Astrocyte (in vitro differentiated cells and primary cell): ENCODE measurements around the gene DTX2. TPM values are rescaled to one million over a fixed set of nuclear protein-coding genes. Genes with fewer than 3 reads are reported as not detected.

Experiments used
- DNase-seq: peaks from one replicate; pipeline ENCODE4 v3.0.0-alpha.2; 2010; ENCODE audit warnings: low read depth
- FAIRE-seq: peaks from 2 replicates; lab custom pipeline; 2011; peaks lifted over from hg19 to GRCh38; lab: Jason Lieb, UNC
- H2AFZ ChIP-seq: 2 replicates; pipeline ENCODE4 v1.6.0; 2012; ENCODE audit warnings: low read depth, low read length, inconsistent platforms
- H3K27ac ChIP-seq: 2 replicates; pipeline ENCODE4 v1.5.1; 2011; ENCODE audit warnings: low read depth, low read length, inconsistent platforms
- H3K27me3 ChIP-seq: 2 replicates; pipeline ENCODE4 v1.6.0; 2011; ENCODE audit warnings: low read length, inconsistent platforms; ENCODE audit not compliant: insufficient read depth
- H3K36me3 ChIP-seq: 2 replicates; pipeline ENCODE4 v1.5.1; 2011; ENCODE audit warnings: low read length, inconsistent platforms; ENCODE audit not compliant: insufficient read depth
- H3K4me1 ChIP-seq: 2 replicates; pipeline ENCODE4 v1.5.1; 2011; ENCODE audit warnings: low read length, inconsistent platforms; ENCODE audit not compliant: insufficient read depth
- H3K4me2 ChIP-seq: 2 replicates; pipeline ENCODE4 v1.6.0; 2012; ENCODE audit warnings: low read length, inconsistent platforms
- H3K4me3 ChIP-seq: 2 replicates; pipeline ENCODE4 v1.5.1; 2011; ENCODE audit warnings: low read depth, mild to moderate bottlenecking, low read length, inconsistent platforms; ENCODE audit not compliant: insufficient read depth
- H3K79me2 ChIP-seq: 2 replicates; pipeline ENCODE4 v1.6.0; 2012; ENCODE audit warnings: mild to moderate bottlenecking, low read length, inconsistent platforms; ENCODE audit not compliant: insufficient read depth
- H3K9ac ChIP-seq: 2 replicates; pipeline ENCODE4 v1.6.0; 2012; ENCODE audit warnings: mild to moderate bottlenecking, low read length, inconsistent platforms
- H3K9me3 ChIP-seq: 2 replicates; pipeline ENCODE4 v1.5.1; 2012; ENCODE audit warnings: low read depth, mild to moderate bottlenecking, low read length, inconsistent platforms; ENCODE audit not compliant: insufficient read depth
- H4K20me1 ChIP-seq: 2 replicates; pipeline ENCODE4 v1.6.0; 2012; ENCODE audit warnings: low read length, inconsistent platforms; ENCODE audit not compliant: insufficient read depth
- H3K27ac Mint-ChIP-seq: one replicate; pipeline ENCODE4 v1.8.0; 2021; ENCODE audit warnings: mild to moderate bottlenecking, mixed read lengths; ENCODE audit not compliant: unreplicated experiment
- H3K27me3 Mint-ChIP-seq: one replicate; pipeline ENCODE4 v1.8.0; 2021; ENCODE audit warnings: low read depth, mixed read lengths; ENCODE audit not compliant: unreplicated experiment
- H3K36me3 Mint-ChIP-seq: one replicate; pipeline ENCODE4 v1.8.0; 2021; ENCODE audit warnings: low read depth, mixed read lengths; ENCODE audit not compliant: unreplicated experiment
- H3K4me1 Mint-ChIP-seq: one replicate; pipeline ENCODE4 v1.8.0; 2021; ENCODE audit warnings: low read depth, mixed read lengths; ENCODE audit not compliant: unreplicated experiment
- H3K4me3 Mint-ChIP-seq: one replicate; pipeline ENCODE4 v1.8.0; 2021; ENCODE audit warnings: mild to moderate bottlenecking, moderate library complexity, mixed read lengths; ENCODE audit not compliant: unreplicated experiment
- H3K9me3 Mint-ChIP-seq: one replicate; pipeline ENCODE4 v1.8.0; 2021; ENCODE audit warnings: mild to moderate bottlenecking, mixed read lengths; ENCODE audit not compliant: unreplicated experiment
- EZH2 ChIP-seq: IDR thresholded peaks from 2 replicates; pipeline ENCODE4 v1.6.1; 2012; ENCODE audit warnings: mild to moderate bottlenecking, low read length, inconsistent platforms; ENCODE audit not compliant: insufficient read depth
- total RNA-seq: library from RNA; stranded (reverse); gene quantifications from 2 replicates; pipeline ENCODE4 v1.2.1, GENCODE V29; 2021
- TF ChIP-seq, protein P1 (sequence below): IDR thresholded peaks from 2 replicates; pipeline ENCODE4 v1.5.1; 2011; ENCODE audit warnings: low read depth, mild to moderate bottlenecking, inconsistent platforms, low read length, moderate library complexity; ENCODE audit not compliant: insufficient read depth

Gene DTX2
- total RNA-seq, 1 donor from 2014 or later: 19.7 TPM

DNA sequence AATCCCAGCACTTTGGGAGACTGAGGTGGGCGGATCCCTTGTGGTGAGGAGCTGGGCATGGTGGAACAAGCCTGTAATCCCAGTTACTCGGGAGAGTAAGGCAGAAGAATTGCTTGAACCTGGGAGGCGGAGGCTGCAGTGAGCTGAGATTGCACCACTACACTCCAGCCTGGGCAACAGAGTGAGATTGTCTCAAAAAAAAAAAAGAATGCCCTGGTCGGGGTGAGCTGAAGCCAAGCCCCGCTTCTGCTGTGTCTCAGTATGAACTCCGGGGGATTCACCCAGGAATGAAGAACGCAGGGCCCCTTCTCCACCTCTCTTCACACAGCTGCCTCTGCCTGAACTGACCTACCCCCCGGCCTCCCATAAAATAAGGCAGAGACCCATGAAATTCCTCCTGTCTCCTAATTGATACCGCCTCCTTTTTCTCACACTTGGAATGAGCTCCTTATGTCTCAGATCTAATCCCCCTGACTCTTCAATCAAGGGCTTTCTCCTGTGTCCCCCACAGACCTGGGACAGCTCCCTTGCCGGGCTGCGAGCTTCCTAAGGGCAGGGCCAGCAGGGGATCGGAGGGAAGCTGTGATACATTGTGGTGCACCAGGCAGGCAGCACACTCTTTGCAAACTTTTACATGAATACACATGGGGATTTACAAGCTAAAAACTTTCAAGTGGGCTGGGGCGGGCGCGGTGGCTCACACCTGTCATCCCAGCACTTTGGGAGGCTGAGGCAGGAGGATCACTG, 37.7 kb upstream of the DTX2 start:
- no peaks in the 10 kb centered on the region for H3K79me2 ChIP-seq
- peak overlapping the region; percentile 98 for H3K27ac Mint-ChIP-seq
- peak overlapping the region; percentile 59 for H3K27ac ChIP-seq
- TF ChIP-seq EZH2: no peak
- TF ChIP-seq, protein P1, sequence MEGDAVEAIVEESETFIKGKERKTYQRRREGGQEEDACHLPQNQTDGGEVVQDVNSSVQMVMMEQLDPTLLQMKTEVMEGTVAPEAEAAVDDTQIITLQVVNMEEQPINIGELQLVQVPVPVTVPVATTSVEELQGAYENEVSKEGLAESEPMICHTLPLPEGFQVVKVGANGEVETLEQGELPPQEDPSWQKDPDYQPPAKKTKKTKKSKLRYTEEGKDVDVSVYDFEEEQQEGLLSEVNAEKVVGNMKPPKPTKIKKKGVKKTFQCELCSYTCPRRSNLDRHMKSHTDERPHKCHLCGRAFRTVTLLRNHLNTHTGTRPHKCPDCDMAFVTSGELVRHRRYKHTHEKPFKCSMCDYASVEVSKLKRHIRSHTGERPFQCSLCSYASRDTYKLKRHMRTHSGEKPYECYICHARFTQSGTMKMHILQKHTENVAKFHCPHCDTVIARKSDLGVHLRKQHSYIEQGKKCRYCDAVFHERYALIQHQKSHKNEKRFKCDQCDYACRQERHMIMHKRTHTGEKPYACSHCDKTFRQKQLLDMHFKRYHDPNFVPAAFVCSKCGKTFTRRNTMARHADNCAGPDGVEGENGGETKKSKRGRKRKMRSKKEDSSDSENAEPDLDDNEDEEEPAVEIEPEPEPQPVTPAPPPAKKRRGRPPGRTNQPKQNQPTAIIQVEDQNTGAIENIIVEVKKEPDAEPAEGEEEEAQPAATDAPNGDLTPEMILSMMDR: no peak
- H4K20me1 ChIP-seq: no peaks in the 10 kb centered on the region
- H3K27me3 Mint-ChIP-seq: no peaks in the 10 kb centered on the region
- H3K36me3 ChIP-seq: no peaks in the 10 kb centered on the region
- no peaks in the 10 kb centered on the region for H3K9me3 Mint-ChIP-seq
- H3K4me3 Mint-ChIP-seq: peak overlapping the region; percentile 7
- no peak overlapping the region for H3K4me3 ChIP-seq
- DNase-seq: peak; percentile 32
- peak overlapping the region; percentile 73 for H3K9ac ChIP-seq
- peaks cover 18% of the 10 kb centered on the region for H3K4me1 Mint-ChIP-seq
- H3K4me1 ChIP-seq: peaks cover 23% of the 10 kb centered on the region
- peak overlapping the region; percentile 63 for H3K4me2 ChIP-seq
- no peak for FAIRE-seq
- H3K36me3 Mint-ChIP-seq: no peaks in the 10 kb centered on the region
- H3K27me3 ChIP-seq: no peaks in the 10 kb centered on the region
- H3K9me3 ChIP-seq: no peaks in the 10 kb centered on the region
- no peak overlapping the region for H2AFZ ChIP-seq

DNA sequence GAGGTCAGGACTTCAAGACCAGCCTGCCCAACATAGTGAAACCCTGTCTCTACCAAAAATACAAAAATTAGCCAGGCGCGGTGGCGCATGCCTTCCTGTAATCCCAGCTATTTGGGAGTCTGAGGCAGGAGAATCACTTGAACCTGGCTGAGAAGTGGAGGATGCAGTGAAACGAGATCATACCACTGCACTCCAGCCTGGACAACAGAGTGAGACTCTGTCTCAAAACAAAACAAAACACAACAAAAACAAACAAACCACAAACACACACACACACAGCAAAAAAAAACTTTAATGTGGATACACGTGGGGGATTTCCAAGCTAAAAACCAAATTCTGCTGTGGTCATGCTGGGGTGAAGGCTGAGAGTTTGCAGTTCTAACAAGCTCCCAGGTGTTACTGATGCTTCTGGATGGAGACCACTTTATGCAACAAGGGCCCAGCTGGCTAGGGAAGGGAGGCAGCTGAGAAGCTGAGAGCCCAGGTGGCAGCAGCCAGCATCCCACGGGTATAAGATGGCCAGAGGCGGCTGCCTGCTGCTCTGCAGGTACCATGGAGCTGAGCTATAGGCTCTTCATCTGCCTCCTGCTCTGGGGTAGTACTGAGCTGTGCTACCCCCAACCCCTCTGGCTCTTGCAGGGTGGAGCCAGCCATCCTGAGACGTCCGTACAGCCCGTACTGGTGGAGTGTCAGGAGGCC, 36.9 kb upstream of the DTX2 start, which contains the start of gene ZP3:
ZP3 (plus strand) TSS at position 538 of the 699 bp plus-strand sequence; CDS start at position 553, 15 bp downstream.
- FAIRE-seq: no peak
- no peaks in the 10 kb centered on the region for H3K79me2 ChIP-seq
- peak within 1 kb of the TSS; percentile 73 for H3K9ac ChIP-seq
- peaks cover 18% of the 10 kb centered on the region for H3K4me1 Mint-ChIP-seq
- H3K4me3 ChIP-seq: no peak within 1 kb of the TSS
- H2AFZ ChIP-seq: no peak within 1 kb of the TSS
- DNase-seq: no peak
- no peaks in the 10 kb centered on the region for H3K27me3 Mint-ChIP-seq
- peak within 1 kb of the TSS; percentile 59 for H3K27ac ChIP-seq
- no peaks in the 10 kb centered on the region for H4K20me1 ChIP-seq
- no peaks in the 10 kb centered on the region for H3K27me3 ChIP-seq
- peak within 1 kb of the TSS; percentile 98 for H3K27ac Mint-ChIP-seq
- TF ChIP-seq, protein P1: no peak
- TF ChIP-seq EZH2: no peak
- no peaks in the 10 kb centered on the region for H3K36me3 ChIP-seq
- H3K36me3 Mint-ChIP-seq: no peaks in the 10 kb centered on the region
- H3K9me3 Mint-ChIP-seq: no peaks in the 10 kb centered on the region
- no peaks in the 10 kb centered on the region for H3K9me3 ChIP-seq
- H3K4me1 ChIP-seq: peaks cover 23% of the 10 kb centered on the region
- H3K4me2 ChIP-seq: peak within 1 kb of the TSS; percentile 63
- H3K4me3 Mint-ChIP-seq: peak within 1 kb of the TSS; percentile 27
